A549 treated with CORT108297 at 1 μM for 4 hours (cell line): ENCODE measurements around the gene FGF4. TPM values are rescaled to one million over a fixed set of nuclear protein-coding genes. Genes with fewer than 3 reads are reported as not detected.

Experiments
- total RNA-seq: library from RNA; stranded (reverse); fragments of 200-300 nt; extraction: Qiagen RNA extraction; gene quantifications from 5 replicates; pipeline ENCODE4 v1.2.3, GENCODE V29; 2022

The FGF4 gene
- total RNA-seq: not detected in 5 replicates

GRCh38 chr11:69775163-69775755, at the start of gene FGF4:
TSS of gene FGF4 (minus strand) at chr11:69775341. CDS start at chr11:69775084, 257 bp downstream.

GRCh38 chr11:69818603-69819441, 43.7 kb upstream of the FGF4 start, which contains the start of gene FGF3:
TSS of gene FGF3 (minus strand) at chr11:69819416. CDS start at chr11:69818933, 483 bp downstream.

Other genes starting within 250 kb of the FGF4 start
- 175 to 256 TPM (median 222 TPM) in 5 replicates for gene CCND1, start 134.2 kb downstream of the FGF4 start, total RNA-seq
- gene LTO1, start 100.0 kb downstream of the FGF4 start, total RNA-seq: 27.1 to 38.6 TPM (median 33.1 TPM) in 5 replicates
- gene FGF19, start 71.3 kb downstream of the FGF4 start, total RNA-seq: 0.03 to 0.08 TPM in 2 of 5 replicates, not detected in the others
- not detected in 5 replicates for gene FGF3, start 44.1 kb upstream of the FGF4 start, total RNA-seq